NCI-H446 (cell line): ENCODE data around the gene IGHMBP2.
"Not testable (repeated sequence)": the region's sequence is repeated elsewhere in the genome, so short reads cannot be mapped to it uniquely, and the experiment has no call there.

Experiments
- DNase-seq, 2 experiments: peaks; one replicate each; lab custom pipeline; 2025; lab: John Stamatoyannopoulos, UW

IGHMBP2 gene

DNA sequence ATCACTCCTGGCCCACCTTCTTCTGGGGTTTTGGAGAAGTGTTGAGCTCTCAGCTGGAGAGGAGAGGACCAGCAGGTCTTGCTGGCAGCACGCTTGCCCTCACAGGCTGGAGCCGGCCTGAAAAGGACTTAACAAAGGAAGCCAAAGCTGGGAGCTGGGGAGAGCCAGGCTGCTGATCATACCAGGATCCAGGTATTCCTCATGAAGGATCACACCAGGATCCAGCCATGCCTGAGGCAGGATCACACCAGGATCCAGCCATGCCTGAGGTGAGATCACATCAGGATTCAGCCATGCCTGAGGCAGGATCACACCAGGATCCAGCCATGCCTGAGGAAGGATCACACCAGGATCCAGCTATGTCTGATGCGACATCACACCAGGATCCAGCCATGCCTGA, 60.1 kb downstream of the IGHMBP2 start:
- no peak for DNase-seq

DNA sequence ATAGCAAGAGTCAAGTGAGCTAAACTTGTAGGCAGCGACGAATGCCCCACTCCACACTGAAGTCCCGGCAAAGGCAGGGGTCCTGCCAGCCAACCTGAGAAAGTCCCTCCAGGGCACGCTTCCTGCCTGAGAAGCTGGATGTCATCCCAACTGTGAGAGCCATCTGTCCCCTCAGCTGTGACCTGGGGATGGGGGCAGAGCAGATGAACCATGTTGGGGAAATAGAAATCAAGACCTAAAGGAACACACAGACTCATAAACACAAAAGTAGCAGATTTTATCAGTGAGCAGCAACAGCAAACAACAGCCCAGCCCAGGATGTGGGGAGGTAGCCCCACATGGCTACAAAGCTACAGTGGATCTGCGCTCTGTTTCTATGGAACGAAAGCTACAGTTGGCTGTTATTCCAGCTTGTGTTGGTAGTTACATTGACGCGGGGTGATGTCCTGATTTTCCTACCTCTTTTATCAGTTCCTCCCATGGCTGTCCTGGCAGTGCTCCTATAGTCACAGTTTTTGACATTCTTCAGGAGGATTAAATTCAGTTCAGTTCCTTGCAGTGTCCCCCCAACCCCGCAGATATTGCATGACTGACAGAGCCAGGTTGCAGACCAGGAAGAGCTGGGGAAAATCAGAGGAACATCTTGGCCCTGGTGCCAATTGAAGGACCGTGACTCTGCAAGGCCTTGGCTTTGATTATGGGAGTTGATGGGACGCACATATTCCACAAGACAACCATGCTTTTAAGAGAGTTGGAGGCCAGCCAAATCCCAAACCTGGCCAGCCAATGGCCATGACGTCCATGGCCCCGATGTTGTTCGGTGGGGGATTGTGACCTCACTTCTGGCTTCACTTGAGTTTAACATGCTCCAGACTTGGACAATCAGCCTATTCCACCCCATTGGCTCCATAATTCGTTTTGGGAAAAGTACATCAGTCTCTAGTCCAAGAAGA, 62.5 kb downstream of the IGHMBP2 start:
- DNase-seq, result no peak

DNA sequence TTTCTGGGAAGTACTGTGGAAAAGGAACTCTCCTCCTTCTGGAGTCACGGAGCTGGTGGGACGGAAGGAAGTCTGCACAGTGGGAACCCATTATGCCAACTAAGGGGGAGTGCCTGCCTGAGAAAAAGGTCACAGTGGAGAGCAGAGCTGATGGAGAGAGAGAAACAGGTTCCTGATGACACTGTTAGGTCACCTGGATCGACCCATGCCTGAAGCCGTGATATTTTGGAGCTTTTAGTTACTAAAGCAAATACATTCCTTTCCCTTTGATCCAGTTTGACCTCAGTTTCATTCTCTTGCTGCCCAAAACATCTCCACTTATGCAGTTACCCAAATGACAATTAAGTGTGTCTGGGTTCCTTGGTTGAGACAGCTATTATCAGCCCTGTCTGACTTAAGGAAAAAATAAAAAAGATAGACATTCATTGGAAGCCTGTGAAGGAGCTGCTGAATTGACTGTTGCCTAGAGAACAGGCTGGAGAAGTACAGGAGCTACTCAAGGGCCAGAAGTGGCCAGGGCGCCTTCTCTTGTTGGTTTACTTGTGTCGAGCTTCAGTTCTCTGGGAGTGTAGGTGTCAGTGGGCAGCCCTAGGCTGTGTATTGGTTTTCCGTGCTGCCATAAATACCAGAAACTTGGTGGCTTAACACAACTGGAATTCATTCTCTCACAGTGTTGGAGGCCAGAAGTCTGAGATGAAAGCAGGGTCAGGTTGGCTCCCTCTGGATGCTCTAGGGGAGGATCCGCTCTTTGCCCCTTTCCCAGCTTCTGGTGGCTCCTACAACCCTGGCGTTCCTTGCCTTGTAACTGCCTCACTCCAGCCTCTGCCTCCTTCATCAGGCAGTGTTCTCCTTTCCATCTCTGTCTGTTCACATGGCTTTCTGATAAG, 63.4 kb downstream of the IGHMBP2 start:
- no peak for DNase-seq

DNA sequence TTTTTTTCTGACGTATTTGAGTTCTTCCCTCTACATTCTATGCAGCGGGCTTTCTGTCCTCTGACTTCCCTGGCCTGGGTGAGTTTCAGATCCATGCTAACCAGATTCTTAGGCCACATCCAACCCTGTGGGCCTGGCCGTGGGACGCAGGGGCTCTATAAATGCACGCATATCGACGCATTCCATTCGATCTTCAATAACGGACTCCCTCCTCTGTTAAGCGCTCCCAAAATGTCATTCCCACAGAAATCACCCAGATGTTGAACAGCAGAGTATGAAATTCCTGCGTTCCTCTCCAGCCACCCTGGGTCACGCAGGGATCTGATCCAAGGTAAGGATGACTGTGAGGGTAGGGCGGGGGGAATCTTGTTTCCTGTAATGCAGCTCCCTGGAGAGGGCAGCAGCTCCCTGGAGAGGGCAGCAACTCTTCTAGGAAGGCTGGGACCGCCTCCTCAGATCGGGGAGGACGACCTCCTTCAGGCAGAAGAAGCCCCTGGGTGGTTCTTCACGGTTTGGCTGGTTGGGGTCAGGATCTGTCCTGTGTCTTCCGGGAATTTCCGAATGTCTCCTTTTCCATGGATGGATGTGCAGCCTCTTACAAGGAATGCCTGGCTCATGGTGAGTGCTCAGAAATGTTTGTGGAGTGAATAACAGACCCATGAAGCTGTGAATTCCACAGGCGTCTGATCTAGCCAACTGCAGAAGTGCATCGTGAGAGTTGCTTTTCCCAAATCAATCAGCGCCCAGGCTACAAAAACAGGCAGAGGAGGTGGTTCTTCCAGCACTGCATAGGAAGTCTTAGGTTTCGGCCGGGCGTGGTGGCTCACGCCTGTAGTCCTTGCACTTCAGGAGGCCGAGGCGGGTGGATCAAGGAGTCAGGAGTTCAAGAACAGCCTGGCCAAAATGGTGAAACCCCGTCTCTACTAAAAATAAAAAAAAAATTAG, 64.9 kb downstream of the IGHMBP2 start:
- no peak for DNase-seq

DNA sequence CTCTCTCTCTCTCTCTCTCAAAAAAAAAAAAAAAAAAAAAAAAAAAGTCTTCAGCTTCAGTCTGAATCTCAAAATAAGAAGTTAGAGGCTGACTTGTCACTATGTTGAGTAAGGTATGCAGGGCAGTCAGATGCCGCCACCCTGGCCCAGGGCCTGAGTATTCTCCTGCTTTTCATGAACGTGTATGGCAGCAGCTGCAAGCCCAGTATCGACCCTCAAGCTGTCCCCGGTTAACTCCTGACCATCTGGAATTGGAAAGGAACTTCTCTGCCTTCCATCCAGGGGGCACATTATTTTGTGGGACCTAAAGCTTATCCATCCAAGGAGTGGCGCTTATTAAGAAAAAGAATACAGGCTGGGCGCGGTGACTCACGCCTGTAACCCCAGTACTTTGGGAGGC, 65.7 kb downstream of the IGHMBP2 start:
- no peak for DNase-seq

DNA sequence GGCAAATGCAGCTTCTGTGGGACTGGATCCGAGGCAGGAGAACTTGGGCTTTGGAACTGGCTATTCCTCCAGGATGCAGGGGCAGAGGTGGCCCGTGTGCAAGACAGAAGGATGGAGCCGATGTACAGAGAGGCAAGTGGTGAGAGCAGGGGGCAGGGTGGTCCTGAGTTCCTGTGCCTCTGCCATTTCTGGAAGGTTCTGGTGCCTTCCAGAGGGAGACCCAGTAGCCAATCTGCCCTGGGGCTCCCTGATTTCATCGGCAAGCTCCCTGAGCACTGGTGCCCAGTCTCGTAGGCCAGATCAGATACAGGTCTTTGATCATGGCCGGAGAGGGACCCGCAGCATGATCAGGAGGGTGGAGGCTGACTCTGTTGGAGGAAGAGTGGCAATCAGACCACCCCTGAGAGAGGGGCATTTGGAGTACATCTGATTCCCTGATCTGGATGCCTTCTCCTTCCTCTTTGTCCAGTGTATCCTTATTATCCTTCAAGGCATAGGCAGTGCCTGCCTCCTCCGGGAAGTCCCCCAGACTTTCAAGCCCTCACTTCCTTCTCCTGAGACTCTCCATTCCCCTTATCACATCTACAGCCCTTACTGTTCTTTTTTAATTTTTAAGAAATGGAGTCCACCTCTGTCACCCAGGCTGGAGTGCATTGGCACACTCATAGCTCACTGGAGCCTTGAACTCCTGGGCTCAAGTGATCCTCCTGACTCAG, 67.4 kb downstream of the IGHMBP2 start:
- no peak for DNase-seq

DNA sequence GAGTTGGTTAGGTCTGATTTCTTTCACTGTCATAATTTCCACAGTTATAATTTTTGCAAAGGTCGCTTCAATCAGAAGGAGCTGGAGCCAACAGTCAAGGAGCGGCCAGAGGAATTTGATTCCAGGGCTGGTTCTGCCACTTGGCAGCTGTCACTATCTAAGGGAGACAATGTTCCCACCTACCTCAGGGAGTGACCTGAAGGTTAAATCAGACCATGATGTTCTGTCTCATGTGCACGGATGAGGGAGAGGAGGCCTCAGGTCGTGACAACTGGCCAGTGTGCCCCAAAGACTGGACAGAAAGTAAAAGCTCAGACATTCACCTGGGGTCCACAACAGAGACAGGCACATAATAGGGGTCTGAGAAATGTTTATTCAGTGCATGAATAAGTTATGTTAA, 69.5 kb downstream of the IGHMBP2 start:
- DNase-seq, result no peak

DNA sequence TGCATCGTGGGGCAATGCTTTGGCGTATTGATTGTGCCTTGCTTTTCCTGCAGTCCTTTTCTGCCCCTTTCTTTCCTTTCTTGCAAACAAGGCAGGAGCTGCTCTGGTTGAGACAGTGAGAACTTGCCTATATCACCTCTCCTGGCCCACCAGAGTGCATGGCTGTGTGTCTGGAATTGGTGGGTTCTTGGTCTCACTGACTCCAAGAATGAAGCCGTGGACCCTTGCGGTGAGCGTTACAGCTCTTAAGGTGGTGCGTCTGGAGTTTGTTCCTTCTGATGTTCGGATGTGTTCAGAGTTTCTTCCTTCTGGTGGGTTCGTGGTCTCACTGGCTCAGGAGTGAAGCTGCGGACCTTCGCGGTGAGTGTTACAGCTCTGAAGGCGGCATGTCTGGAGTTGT, 70.0 kb downstream of the IGHMBP2 start:
- not testable (repeated sequence) for DNase-seq

DNA sequence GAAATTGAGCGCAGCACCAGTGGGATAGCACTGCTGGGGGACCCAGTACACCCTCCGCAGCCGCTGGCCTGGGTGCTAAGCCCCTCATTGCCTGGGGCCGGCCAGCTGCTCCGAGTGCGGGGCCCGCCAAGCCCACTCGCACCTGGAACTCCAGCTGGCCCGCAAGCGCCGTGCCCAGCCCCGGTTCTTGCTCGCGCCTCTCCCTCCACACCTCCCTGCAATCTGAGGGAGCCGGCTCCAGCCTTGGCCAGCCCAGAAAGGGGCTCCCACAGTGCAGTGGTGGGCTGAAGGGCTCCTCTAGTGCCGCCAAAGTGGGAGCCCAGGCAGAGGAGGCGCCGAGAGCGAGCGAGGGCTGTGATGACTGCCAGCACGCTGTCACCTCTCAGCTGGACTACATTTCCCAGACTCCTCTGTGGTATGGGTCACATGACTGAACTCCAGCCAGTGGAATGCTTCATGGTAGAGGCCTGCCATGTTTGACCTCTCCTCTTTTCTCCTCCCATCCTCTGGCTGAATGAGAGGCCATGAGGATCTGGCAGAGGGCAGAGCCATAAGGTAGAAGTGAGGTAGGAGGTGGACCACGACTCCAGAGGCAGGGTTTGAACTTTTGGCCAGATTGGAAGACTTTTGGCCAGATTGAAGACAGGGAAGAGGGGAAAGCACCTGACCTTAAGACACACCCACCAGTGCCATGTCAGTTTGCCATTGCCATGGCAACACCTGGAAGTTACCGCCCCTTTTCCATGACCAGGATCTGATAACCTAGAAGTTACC, 70.9 kb downstream of the IGHMBP2 start:
- peak; percentile 25 to 45 for DNase-seq

DNA sequence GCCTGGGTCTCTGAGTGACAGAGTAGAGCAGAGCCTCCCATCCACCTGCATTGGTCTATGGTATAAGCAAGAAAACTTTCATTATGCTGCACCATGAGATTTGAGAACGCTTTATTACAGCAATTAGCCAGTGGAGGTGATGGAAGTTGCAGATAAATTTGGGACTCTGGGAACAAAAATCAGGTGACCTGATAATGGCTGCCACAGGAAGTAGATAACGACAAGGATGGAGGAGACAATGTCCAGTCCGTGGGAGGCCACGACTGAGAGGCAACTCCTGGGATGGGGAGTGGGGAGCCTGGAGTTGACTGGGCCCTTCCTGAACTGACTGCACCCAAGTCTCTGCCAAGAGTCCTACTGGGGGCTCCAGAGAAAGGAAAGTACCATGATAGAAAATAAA, 72.4 kb downstream of the IGHMBP2 start:
- no peak for DNase-seq

DNA sequence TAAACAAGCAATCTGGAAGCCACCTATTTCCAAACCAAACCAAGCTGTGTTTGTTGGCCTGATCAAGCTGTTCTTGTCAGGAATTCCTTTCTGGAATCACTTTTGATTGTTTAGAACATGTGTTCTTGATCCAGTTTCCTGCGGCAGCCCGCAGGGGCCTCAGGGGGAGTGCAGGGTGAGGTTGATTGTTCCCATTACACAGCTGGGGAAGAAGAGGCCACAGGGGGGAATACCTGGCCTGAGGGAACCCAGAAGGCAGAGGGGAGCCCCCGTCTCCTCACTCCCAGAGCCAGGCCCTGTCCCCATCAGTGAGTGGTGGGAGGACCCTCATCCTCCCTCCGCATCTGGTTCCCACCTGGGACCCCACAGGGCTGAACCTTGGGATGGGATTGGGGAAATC, 72.9 kb downstream of the IGHMBP2 start:
- DNase-seq, result no peak

DNA sequence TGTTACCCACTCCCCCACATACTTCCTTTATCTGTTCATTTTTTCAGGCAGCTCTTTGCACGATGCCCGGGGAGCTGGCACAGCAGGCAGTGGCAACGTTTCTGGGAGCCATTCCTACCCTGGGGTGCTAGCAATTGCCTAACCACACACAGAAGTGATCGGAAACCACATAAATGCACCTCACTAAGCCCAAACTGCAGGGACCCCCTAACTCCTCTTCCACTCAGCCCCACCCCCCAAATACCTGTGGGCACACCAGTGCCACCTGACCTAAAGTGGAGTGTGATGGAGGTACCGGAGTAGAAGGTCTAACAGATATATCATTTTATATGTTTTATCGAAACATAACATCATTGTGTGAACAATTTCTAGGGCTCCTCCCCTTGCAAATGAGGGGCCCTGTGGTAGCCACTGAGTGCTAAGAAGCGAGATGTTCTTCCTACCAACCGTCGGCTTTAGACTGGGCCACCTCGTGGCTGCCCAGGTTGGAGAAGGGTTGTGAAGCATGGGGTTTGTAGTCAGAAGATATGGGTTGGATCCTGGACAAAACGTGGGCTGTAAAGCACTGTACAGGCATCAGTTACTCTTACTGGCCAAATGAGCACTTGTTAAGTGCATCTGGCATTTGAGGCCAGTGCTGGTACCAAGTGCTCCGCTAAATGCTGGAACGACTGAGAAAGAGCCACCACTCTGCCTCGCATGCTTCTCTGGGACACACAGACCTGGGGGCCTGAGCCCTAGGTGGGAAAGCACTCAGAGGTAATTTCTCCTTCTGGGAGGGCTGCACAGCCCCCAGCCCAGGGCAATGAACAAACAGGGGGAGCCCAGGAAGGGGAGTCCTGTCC, 74.3 kb downstream of the IGHMBP2 start:
- no peak for DNase-seq

DNA sequence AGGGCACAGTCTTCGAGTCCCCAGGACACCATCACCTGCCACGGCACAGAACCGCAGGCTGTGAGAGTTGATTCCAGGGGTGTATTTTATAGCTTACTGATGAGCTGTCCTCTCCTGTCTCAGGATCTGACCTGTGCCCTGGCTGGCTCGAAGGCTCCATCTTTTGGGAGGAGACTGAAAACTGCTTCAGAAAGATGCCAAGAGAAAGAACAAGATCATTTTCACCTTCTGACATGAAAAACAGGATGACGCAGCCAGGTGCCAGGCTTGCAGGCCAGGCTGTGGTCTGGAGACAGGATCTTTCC, 74.9 kb downstream of the IGHMBP2 start:
- no peak for DNase-seq

DNA sequence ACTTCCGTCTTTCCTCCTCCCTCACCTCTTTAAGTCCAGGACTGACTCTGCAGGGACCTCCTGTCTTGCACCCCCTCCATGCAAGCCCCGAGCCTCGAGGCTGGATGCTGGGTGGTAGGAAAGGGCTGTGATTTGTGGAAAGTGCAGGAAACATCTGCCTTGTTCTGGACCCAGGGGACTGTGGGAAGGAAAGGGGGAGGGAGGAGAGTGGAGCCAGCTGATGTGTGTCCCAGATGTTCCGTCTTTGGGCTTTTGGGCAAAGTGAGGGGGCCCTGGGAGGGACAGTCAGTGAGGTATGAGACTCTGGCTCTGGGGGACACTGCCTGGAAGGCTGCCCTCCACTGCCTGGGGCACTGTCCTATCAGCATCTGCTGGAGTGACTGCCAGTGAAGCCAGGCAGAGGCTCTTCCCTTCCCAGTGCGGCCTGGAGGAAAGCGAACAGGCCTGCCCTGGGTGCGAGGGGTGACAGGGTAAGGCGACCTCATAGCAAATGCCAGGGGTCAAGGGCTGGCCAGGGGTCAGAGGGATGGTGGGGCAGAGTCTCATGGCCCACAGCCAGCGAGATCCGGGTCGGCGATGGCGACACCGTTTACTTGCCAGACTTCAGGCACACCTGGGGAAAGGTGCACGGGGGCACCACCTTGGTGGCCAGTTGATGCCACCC, 75.4 kb downstream of the IGHMBP2 start:
- no peak for DNase-seq

DNA sequence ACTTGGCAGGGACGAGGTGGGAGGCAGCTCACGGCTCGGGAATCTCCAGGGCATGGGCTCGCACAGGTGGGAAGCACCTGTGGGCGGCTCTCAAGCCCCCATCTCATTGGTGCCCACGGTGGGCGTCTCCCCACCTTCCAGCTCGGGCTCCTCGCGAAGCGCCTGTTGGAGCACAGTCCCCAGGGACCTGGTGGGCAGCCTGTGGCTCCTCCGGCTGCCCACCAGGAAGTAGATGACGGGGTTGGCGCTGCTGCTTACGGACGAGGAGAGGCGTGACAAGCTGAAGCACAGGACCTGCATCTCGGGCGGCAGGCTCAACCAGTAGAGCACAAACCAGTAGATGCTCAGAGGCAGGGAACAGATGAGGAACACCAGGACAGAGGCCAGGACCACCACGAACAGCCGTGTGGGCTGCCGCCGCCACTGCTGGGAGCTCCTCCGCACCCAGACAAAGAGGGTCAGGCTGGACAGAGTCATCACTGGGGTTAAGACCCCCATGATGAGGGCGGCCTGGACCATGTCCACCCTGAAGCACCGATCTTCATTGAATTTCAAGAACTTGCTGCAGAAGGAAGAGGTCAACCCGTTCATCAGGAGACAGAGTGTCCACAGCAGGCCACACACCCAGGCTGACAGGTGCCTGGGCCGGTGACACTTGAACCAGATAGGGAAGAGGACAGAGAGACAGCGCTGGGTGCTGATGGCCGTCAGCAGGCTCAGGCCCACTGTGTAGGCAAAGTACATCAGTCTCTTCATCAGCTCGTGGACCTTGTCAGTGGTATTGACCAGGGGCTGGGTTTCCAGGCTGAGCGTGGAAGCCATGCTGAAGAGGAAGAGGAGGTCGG, 76.5 kb downstream of the IGHMBP2 start:
- DNase-seq, result no peak

DNA sequence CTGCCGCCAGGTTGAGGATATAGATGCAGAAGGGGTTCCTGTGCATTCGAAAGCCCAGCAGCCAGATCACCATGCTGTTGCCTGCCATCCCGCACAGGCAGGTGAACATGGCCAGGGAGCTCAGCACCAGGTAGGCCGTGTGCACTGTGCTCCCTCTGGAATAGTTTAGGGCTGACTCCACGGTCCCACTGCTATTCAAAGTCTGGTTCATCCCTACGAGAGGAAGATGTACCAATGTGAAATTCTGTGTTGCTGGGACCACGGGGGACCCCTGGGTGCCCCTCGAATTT, 77.0 kb downstream of the IGHMBP2 start, which contains the start of gene MRGPRD:
MRGPRD (minus strand) TSS at position 211 of the 290 bp plus-strand sequence; CDS start at position 211, 0 bp downstream.
- DNase-seq, result no peak

DNA sequence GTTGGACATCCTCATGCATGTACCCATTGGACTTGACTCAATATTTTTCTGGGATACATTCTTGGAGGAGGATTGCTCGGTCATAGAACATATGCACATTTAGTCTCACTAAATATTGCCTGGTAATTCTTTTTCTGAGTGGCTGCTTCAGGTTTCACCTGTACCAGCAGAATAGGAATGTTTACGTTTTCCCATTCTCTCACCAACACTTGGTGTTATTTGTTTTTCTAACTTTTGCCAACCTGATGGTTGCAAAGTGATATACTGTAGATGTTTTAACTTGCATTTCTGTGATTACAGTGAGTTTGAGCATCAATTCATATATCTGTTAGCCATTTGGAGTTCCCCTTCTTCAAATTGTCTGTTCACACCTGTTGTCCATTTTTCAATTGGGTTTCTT, 78.4 kb downstream of the IGHMBP2 start:
- no peak for DNase-seq

DNA sequence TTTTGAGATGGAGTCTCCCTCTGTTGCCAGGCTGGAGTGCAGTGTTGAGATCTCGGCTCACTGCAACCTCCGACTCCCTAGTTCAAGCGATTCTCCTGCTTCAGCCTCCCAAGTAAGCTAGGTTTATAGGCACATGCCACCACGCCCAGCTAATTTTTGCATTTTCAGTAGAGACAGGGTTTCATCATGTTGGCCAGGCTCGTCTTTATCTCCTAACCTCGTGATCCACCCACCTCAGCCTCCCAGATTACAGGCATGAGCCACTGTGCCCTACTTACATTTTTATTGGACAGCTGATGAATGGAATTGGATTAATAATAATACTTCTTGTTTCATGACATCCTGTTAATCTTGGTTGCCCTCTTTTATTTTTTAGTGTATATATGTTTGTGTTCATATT, 80.1 kb downstream of the IGHMBP2 start:
- DNase-seq, result no peak
